HepG2 (cell line): Measurements from ENCODE around the gene BMF. TPM values are rescaled to one million over a fixed set of nuclear protein-coding genes. Genes with fewer than 3 reads are reported as not detected.

ENCODE experiments used
- ATAC-seq: fragments of 200-7000 bp; cut with Tn5 transposase; 3 replicates; pipeline ENCODE4 v1.9.1; 2020; ENCODE audit warnings: mild to moderate bottlenecking, moderate library complexity
- BruUV-seq: library from RNA; stranded (reverse); fragments of 400-500 nt; replicated peaks from 2 replicates; lab custom pipeline; 2021; lab: Mats Ljungman, UMichigan
- CTCF ChIA-PET: fragments of 300-600 bp; formaldehyde crosslinking; extraction: SDS; loops from one replicate; lab custom pipeline; 2021; ENCODE audit warnings: low total read pairs, inconsistent platforms, low intra/inter-chr PET ratio; lab: Yijun Ruan, JAX
- POLR2A ChIA-PET: fragments of 350-600 bp; sonication (Branson Sonifier 250); formaldehyde crosslinking; loops from one replicate; lab custom pipeline; 2020; ENCODE audit warnings: antibody characterized with exemption, inconsistent platforms; lab: Yijun Ruan, JAX
- DNase-seq: peaks from one replicate; pipeline ENCODE4 v3.0.0-alpha.2; 2015; ENCODE audit warnings: low spot score
- FAIRE-seq: peaks from 3 replicates; lab custom pipeline; 2011; peaks lifted over from hg19 to GRCh38; lab: Jason Lieb, UNC
- H2AFZ ChIP-seq: one replicate; pipeline ENCODE4 v1.6.1; 2011; ENCODE audit warnings: low read length, inconsistent platforms
- H3K27ac ChIP-seq: fragments of 300-600 bp; 3 replicates; pipeline ENCODE4 v1.8.0; 2011; ENCODE audit warnings: mixed run types, mild to moderate bottlenecking, mixed read lengths, low read length, inconsistent platforms; ENCODE audit not compliant: insufficient read depth; ENCODE audit errors: extremely low read length
- H3K27me3 ChIP-seq, 2 experiments: fragments of 200-600 bp in 1 of 2; 2 replicates in 1 of 2; 3 replicates in 1 of 2; pipeline versions ENCODE4 v1.6.0 to v1.8.0; 2011; ENCODE audit warnings: low read length in 2 of 2, mild to moderate bottlenecking in 2 of 2, moderate library complexity in 2 of 2, inconsistent platforms in 1 of 2; ENCODE audit not compliant: insufficient read depth in 2 of 2, control insufficient read depth in 1 of 2
- H3K36me3 ChIP-seq, 2 experiments: fragments of 200-600 bp in 1 of 2; replicated peaks in 1 of 2; 2 replicates in 1 of 2; 3 replicates in 1 of 2; pipeline versions ENCODE4 v1.5.1 to v1.8.0; 2011; ENCODE audit warnings: low read length in 2 of 2, inconsistent platforms in 1 of 2; ENCODE audit not compliant: insufficient read depth in 2 of 2, control insufficient read depth in 1 of 2
- H3K4me1 ChIP-seq: 2 replicates; pipeline ENCODE4 v1.5.1; 2012; ENCODE audit warnings: low read length, inconsistent platforms; ENCODE audit not compliant: insufficient read depth
- H3K4me2 ChIP-seq: 2 replicates; pipeline ENCODE4 v1.6.0; 2011; ENCODE audit warnings: low read depth, low read length, inconsistent platforms
- H3K4me3 ChIP-seq, 3 experiments: fragments of 200-600 bp in 1 of 3; sonication (generic), shearing (Covaris generic) in 1 of 3; replicated peaks in 1 of 3; 2 replicates each; pipeline ENCODE4 v1.5.1; 2011 to 2016; ENCODE audit warnings: low read length in 3 of 3, inconsistent platforms in 2 of 3, low read depth in 2 of 3, mild to moderate bottlenecking in 2 of 3, control low read depth in 1 of 3, mixed read lengths in 1 of 3; ENCODE audit not compliant: insufficient read depth in 1 of 3
- H3K79me2 ChIP-seq: one replicate; pipeline ENCODE4 v1.6.1; 2011; ENCODE audit warnings: low read length, inconsistent platforms; ENCODE audit not compliant: insufficient read depth
- H3K9ac ChIP-seq: 2 replicates; pipeline ENCODE4 v1.6.0; 2011; ENCODE audit warnings: mild to moderate bottlenecking, low read depth, low read length, inconsistent platforms; ENCODE audit not compliant: insufficient read depth
- H3K9me3 ChIP-seq: 2 replicates; pipeline ENCODE4 v1.5.1; 2012; ENCODE audit warnings: mild to moderate bottlenecking, low read length
- H4K20me1 ChIP-seq: 2 replicates; pipeline ENCODE4 v1.6.0; 2011; ENCODE audit warnings: inconsistent platforms, mild to moderate bottlenecking, low read length, moderate library complexity; ENCODE audit not compliant: insufficient read depth
- BRD4 ChIP-seq: sonication (generic); formaldehyde crosslinking; IDR thresholded peaks from 2 replicates; pipeline ENCODE4 v1.4.0; 2020; ENCODE audit warnings: missing genetic modification reagents
- DBP ChIP-seq: sonication (generic); formaldehyde crosslinking; IDR thresholded peaks from 2 replicates; pipeline ENCODE4 v1.4.0; 2020; ENCODE audit warnings: missing genetic modification reagents; ENCODE audit errors: not compliant biosample characterization
- KAT7 ChIP-seq: IDR thresholded peaks from 2 replicates; pipeline ENCODE4 v1.6.1; 2018; ENCODE audit warnings: borderline replicate concordance, missing compliant biosample characterization
- KDM5A ChIP-seq: fragments of 200-600 bp; sonication (generic); IDR thresholded peaks from 2 replicates; pipeline ENCODE4 v1.7.0; 2018; ENCODE audit warnings: antibody characterized with exemption, mild to moderate bottlenecking, low read length, borderline replicate concordance
- KDM6A ChIP-seq: IDR thresholded peaks from 2 replicates; pipeline ENCODE4 v1.6.1; 2016; ENCODE audit warnings: low read depth
- MLX ChIP-seq: IDR thresholded peaks from 2 replicates; pipeline ENCODE4 v1.6.1; 2016
- MTF1 ChIP-seq: sonication (generic); formaldehyde crosslinking; IDR thresholded peaks from 2 replicates; pipeline ENCODE4 v1.5.0; 2020; ENCODE audit warnings: missing genetic modification reagents
- NBN ChIP-seq: fragments of 450-650 bp; conservative IDR thresholded peaks from 2 replicates; pipeline ENCODE4 v1.6.1; 2017
- NR2F1 ChIP-seq, 2 experiments: fragments of 450-650 bp in 1 of 2; formaldehyde crosslinking in 1 of 2; IDR thresholded peaks; 2 replicates each; pipeline versions ENCODE4 v1.5.0 to v1.6.1; 2016 to 2020; ENCODE audit warnings: mild to moderate bottlenecking in 1 of 2, missing compliant biosample characterization in 1 of 2, missing genetic modification reagents in 1 of 2, moderate library complexity in 1 of 2
- TFE3 ChIP-seq: IDR thresholded peaks from 2 replicates; pipeline ENCODE4 v1.6.1; 2016
- ZBED4 ChIP-seq: sonication (generic); formaldehyde crosslinking; IDR thresholded peaks from 2 replicates; pipeline ENCODE4 v1.4.0; 2020; ENCODE audit warnings: missing genetic modification reagents, borderline replicate concordance
- ZBTB38 ChIP-seq: sonication (generic); formaldehyde crosslinking; IDR thresholded peaks from 2 replicates; pipeline ENCODE4 v1.5.1; 2020; ENCODE audit warnings: mild to moderate bottlenecking, missing genetic modification reagents
- ZNF557 ChIP-seq: sonication (generic); formaldehyde crosslinking; IDR thresholded peaks from 2 replicates; pipeline ENCODE4 v1.4.0; 2020; ENCODE audit warnings: missing genetic modification reagents
- ZNF562 ChIP-seq: sonication (generic); formaldehyde crosslinking; IDR thresholded peaks from 2 replicates; pipeline ENCODE4 v1.8.0; 2022; ENCODE audit warnings: missing genetic modification reagents, borderline replicate concordance
- ZNF589 ChIP-seq: sonication (generic); formaldehyde crosslinking; conservative IDR thresholded peaks from 2 replicates; pipeline ENCODE4 v1.8.0; 2022; ENCODE audit warnings: mild to moderate bottlenecking, moderate library complexity, missing genetic modification reagents
- ZNF740 ChIP-seq: sonication (generic); formaldehyde crosslinking; IDR thresholded peaks from 2 replicates; pipeline ENCODE4 v1.4.0; 2020; ENCODE audit warnings: missing genetic modification reagents
- ZNF761 ChIP-seq: sonication (generic); formaldehyde crosslinking; conservative IDR thresholded peaks from 2 replicates; pipeline ENCODE4 v1.4.0; 2020; ENCODE audit warnings: mild to moderate bottlenecking, missing genetic modification reagents
- WGBS: methylation state at CpG from one replicate; pipeline ENCODE4 v1.1.6; 2017; ENCODE audit warnings: low lambda C conversion rate; 5-methylcytosine and 5-hydroxymethylcytosine counted together
- in situ Hi-C: cut with HindIII; loops from 2 replicates; pipeline ENCODE4 v1.10.0; 2017; ENCODE audit warnings: low pct_unique_long_range_greater_than_20kb; ENCODE audit not compliant: extremely low pct_ligation_motif_present
- intact Hi-C: fragments of 100-400 bp; cut with micrococcal nuclease; formaldehyde crosslinking; loops from one replicate; pipeline ENCODE4 v1.10.0; 2022; ENCODE audit not compliant: unreplicated experiment
- polyA plus RNA-seq, 8 experiments: library from polyadenylated mRNA; depleted of rRNA in 3 of 8; stranded (reverse) in 7 of 8; unstranded in 1 of 8; fragments of >200 nt; fragmentation: Illumina TruSeq in 4 of 8; extraction: Trizol in 4 of 8; gene quantifications; 2 replicates each; pipeline versions ENCODE4 v1.2.1 to v1.2.3, GENCODE V29; 2011 to 2016; ENCODE audit warnings: low read depth in 4 of 8, missing spikeins in 1 of 8, mixed read lengths in 1 of 8; ENCODE audit not compliant: insufficient read depth in 1 of 8
- total RNA-seq, 5 experiments: library from RNA; depleted of rRNA; stranded (reverse); fragments of >200 nt; fragmentation: Illumina TruSeq; extraction: Trizol; gene quantifications; 2 replicates each; pipeline ENCODE4 v1.2.3, GENCODE V29; 2016; ENCODE audit warnings: low read depth in 1 of 5

Gene BMF
- total and polyA plus RNA-seq, 2 of the 13 experiments (the other 11 are each of a cell fraction or from before 2014, with no cell fraction given), result 8.7 to 15.9 TPM

GRCh38 chr15:40088929-40089755 lies 19.5 kb downstream of the BMF start:
- Histone ChIP-seq H3K27ac (peak overlapping the region; percentile 78), H4K20me1 (no peaks in the 10 kb centered on the region), H3K4me3 (peak overlapping the region in 1 of 3 experiments; percentile 58; a peak in 2 of 6 replicates), H3K9me3 (no peaks in the 10 kb centered on the region), H3K79me2 (no peaks in the 10 kb centered on the region), H3K4me2 (peak overlapping the region; percentile 73), H2AFZ (no peak overlapping the region), H3K4me1 (peaks cover 84% of the 10 kb centered on the region), H3K9ac (peak overlapping the region; percentile 55), H3K27me3 (no peaks in the 10 kb centered on the region), H3K36me3 (peaks cover 0 to 9% of the 10 kb centered on the region in 2 experiments; a peak in 2 of 5 replicates)
- FAIRE-seq (no peak), DNase-seq (no peak), ATAC-seq (peak; percentile 5)
- 26% methylated on average over 7 of the region's 7 CpGs for whole genome bisulfite sequencing
- in situ Hi-C loops (no loop called here), intact Hi-C loops (loop anchor here (1.0 kb wide), 1 partner anchor 9 kb away; no protein-coding TSS in a partner anchor)
- BruUV-seq, result no TSS peak
- POLR2A ChIA-PET, result interaction anchor here (0.7 to 15.1 kb wide), 10 partner anchors 10 to 87 kb away, joined by 3 to 371 read pairs (median 6); partner anchors contain the start of gene BMF
- CTCF ChIA-PET, result no interaction called here
- no peak for TF ChIP-seq MTF1 (CRISPR knock-in tag)
- no peak for TF ChIP-seq MLX (CRISPR knock-in tag)
- no peak for TF ChIP-seq ZNF740 (CRISPR knock-in tag)
- peak; percentile 9; the same call in 1 of the 2 replicates for TF ChIP-seq KDM6A (CRISPR knock-in tag)
- TF ChIP-seq KDM5A, result no peak
- TF ChIP-seq ZNF761, result 0 out of 2 replicates have a peak, but pooled peaks have one; percentile 16
- no peak for TF ChIP-seq KAT7
- TF ChIP-seq NBN, result no peak
- TF ChIP-seq TFE3 (CRISPR knock-in tag), result no peak
- no peak for TF ChIP-seq BRD4 (CRISPR knock-in tag)
- no peak for TF ChIP-seq ZNF557
- TF ChIP-seq ZNF589, result no peak
- no peak for TF ChIP-seq ZNF562
- TF ChIP-seq ZBTB38 (CRISPR knock-in tag), result no peak
- no peak for TF ChIP-seq NR2F1 (CRISPR knock-in tag; IDR thresholded peaks at IDR 0.05)
- no peak for TF ChIP-seq DBP (CRISPR knock-in tag)
- TF ChIP-seq ZBED4 (CRISPR knock-in tag), result no peak
